HL-60 (cell line): ENCODE data around the gene ITLN2.

Experiments used
- GABPA ChIP-seq: IDR thresholded peaks from 2 replicates; pipeline ENCODE4 v1.6.1; 2012; ENCODE audit warnings: low read depth
- POLR2AphosphoS5 ChIP-seq: IDR thresholded peaks from 2 replicates; pipeline ENCODE4 v1.6.1; 2012; ENCODE audit warnings: low read depth
- REST ChIP-seq: IDR thresholded peaks from 2 replicates; pipeline ENCODE4 v1.6.1; 2012; ENCODE audit warnings: low read depth; ENCODE audit not compliant: insufficient replicate concordance
- SPI1 ChIP-seq: IDR thresholded peaks from 2 replicates; pipeline ENCODE4 v1.6.1; 2012; ENCODE audit warnings: low read depth, mild to moderate bottlenecking, borderline replicate concordance
- TF ChIP-seq, protein P1 (sequence below): IDR thresholded peaks from one replicate; pipeline ENCODE4 v1.5.1; 2011; ENCODE audit warnings: low read length, control low read depth, inconsistent platforms; ENCODE audit not compliant: insufficient read depth

- TF ChIP-seq, protein P1, sequence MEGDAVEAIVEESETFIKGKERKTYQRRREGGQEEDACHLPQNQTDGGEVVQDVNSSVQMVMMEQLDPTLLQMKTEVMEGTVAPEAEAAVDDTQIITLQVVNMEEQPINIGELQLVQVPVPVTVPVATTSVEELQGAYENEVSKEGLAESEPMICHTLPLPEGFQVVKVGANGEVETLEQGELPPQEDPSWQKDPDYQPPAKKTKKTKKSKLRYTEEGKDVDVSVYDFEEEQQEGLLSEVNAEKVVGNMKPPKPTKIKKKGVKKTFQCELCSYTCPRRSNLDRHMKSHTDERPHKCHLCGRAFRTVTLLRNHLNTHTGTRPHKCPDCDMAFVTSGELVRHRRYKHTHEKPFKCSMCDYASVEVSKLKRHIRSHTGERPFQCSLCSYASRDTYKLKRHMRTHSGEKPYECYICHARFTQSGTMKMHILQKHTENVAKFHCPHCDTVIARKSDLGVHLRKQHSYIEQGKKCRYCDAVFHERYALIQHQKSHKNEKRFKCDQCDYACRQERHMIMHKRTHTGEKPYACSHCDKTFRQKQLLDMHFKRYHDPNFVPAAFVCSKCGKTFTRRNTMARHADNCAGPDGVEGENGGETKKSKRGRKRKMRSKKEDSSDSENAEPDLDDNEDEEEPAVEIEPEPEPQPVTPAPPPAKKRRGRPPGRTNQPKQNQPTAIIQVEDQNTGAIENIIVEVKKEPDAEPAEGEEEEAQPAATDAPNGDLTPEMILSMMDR = no peak
- TF ChIP-seq GABPA (no peak), POLR2AphosphoS5 (no peak), REST (no peak), SPI1 (no peak)
Observed at GRCh38 chr1:160971618-160972056, 17.0 kb upstream of the ITLN2 start.
